Measurements from ENCODE around the gene CHN2. TPM values are rescaled to one million over a fixed set of nuclear protein-coding genes. Genes with fewer than 3 reads are reported as not detected.

CHN2 gene
- total and polyA plus RNA-seq, 10 donors: 4.2 to 52.0 (median 28.5) TPM

DNA sequence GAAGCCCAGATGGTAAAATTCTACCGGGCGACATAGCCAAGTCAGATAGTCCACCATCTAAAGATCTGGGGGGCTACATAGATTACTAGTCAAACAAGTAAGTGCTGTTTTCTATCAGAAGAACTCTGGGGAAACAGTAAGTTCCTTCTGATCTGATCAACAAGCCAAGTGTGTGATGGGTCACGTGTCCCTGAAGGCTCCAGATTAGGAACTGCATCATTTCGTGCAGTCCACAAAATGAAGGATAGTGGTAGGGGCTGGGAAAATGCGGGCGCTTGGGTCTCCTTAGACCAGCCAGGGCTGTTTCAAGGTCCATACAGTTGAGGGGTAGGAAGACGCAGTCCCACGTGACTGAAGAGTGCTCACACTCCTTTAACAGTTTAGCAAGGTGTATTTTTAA lies 1.8 kb upstream of the CHN2 start:
- Histone ChIP-seq H3K27me3 (replicated peaks in 1 of 7) (peaks cover 0 to 44% (median 9%) of the 10 kb centered on the region in 7 donors), H3K36me3 (no peaks in the 10 kb centered on the region), H3K4me3 (no peak overlapping the region), H3K4me1 (peaks cover 8 to 54% (median 32%) of the 10 kb centered on the region in 6 donors), H3K27ac (no peak overlapping the region), H3K9me3 (no peaks in the 10 kb centered on the region)
- no peak for DNase-seq
- 86 to 93% (median 92%) methylated on average over 8 of the region's 8 CpGs for WGBS, 5 donors
- intact Hi-C loops (cut with DNase I; ENCODE audit: low total_unique reads): no loop called here
- no peak for TF ChIP-seq POLR2AphosphoS5 (IDR thresholded peaks at IDR 0.05)
- TF ChIP-seq POLR2A (IDR thresholded peaks at IDR 0.05): no peak
- TF ChIP-seq, protein P1, sequence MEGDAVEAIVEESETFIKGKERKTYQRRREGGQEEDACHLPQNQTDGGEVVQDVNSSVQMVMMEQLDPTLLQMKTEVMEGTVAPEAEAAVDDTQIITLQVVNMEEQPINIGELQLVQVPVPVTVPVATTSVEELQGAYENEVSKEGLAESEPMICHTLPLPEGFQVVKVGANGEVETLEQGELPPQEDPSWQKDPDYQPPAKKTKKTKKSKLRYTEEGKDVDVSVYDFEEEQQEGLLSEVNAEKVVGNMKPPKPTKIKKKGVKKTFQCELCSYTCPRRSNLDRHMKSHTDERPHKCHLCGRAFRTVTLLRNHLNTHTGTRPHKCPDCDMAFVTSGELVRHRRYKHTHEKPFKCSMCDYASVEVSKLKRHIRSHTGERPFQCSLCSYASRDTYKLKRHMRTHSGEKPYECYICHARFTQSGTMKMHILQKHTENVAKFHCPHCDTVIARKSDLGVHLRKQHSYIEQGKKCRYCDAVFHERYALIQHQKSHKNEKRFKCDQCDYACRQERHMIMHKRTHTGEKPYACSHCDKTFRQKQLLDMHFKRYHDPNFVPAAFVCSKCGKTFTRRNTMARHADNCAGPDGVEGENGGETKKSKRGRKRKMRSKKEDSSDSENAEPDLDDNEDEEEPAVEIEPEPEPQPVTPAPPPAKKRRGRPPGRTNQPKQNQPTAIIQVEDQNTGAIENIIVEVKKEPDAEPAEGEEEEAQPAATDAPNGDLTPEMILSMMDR (IDR thresholded peaks at IDR 0.05 in 8 of 11, conservative IDR thresholded peaks at IDR 0.05 in 3 of 11): no peak

DNA sequence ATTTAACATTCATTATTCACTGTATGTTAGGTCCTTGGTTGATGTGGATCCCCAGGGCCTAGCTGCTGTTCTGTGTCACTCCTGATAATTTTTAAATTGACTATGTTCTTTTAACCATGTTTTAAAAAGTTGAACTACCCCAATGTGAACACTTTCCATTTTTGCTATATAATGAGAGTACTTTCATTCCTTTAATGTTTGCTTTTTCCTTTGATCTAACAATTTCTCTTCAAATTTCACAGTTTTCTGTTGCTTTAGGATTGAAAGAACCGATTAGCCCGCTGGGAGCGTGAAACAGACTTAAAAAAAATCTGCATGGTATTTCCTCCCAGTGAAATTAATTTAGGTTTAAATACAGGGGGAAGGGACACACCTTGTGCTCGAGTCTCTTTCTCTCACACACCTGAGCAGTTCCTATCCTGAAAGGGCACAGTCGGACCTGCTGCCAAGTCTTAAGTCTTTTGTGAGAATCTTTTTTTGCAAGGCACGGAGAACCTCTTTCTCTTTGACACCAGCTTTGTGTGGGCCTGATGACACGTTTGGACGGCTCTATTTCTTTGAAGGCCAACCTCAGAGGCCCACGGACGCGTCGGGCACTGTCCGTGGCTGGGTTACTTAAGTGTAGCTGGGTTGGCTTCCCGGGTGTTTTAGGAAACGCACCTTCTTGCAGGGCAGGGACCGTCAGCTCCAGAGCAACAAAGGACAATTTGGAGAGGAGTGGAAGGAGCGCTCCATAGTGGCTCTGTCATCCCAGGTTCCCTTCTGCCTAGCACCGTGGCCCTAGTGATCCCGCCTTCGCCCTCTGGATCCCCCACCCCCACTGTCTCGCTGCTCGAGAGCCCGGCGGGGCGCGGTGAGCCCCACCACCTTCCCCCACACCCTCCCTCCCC lies 1.0 kb upstream of the CHN2 start:
- 46 to 53% (median 50%) methylated on average over 26 of the region's 26 CpGs for WGBS, 5 donors
- DNase-seq: no peak
- Histone ChIP-seq H3K9me3 (no peaks in the 10 kb centered on the region), H3K36me3 (no peaks in the 10 kb centered on the region), H3K27ac (peak overlapping the region in 4 of 8 donors; percentile 75 to 84 (median 80)), H3K27me3 (replicated peaks in 1 of 7) (peaks cover 0 to 44% (median 9%) of the 10 kb centered on the region in 7 donors), H3K4me3 (peak overlapping the region in 7 of 8 donors; percentile 56 to 95 (median 77)), H3K4me1 (peaks cover 8 to 59% (median 32%) of the 10 kb centered on the region in 6 donors)
- TF ChIP-seq POLR2A (IDR thresholded peaks at IDR 0.05) (no peak), POLR2AphosphoS5 (IDR thresholded peaks at IDR 0.05) (no peak)
- TF ChIP-seq, protein P1 (IDR thresholded peaks at IDR 0.05 in 8 of 11, conservative IDR thresholded peaks at IDR 0.05 in 3 of 11): no peak
- intact Hi-C loops (cut with DNase I; ENCODE audit: low total_unique reads): no loop called here

DNA sequence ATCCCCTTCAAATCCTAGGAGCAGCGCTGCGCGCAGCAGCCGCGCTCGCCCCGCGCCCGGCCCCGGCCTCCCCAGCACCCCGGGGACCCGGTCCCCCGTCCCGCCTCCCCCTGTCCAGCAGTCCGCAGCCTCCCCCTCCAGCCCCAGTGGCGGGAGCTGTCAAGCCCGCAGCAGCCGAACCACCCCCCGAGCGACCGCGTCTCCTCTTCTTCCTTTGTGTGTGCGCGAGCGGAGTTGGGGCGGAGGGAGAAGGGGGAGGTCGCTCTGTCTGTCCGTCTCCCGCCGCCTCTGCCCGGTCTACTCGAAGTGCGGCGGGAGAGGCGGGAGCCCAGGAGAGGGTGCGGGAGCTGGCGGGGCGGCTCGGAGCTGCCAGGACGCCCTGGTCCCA lies 375 bp upstream of the CHN2 start:
- H3K4me1 ChIP-seq: peaks cover 8 to 59% (median 32%) of the 10 kb centered on the region in 6 donors
- peak overlapping the region in 7 of 8 donors; percentile 73 to 84 (median 75) for H3K27ac ChIP-seq
- no peak for TF ChIP-seq POLR2A (IDR thresholded peaks at IDR 0.05)
- TF ChIP-seq POLR2AphosphoS5 (IDR thresholded peaks at IDR 0.05): no peak
- TF ChIP-seq, protein P1 (IDR thresholded peaks at IDR 0.05 in 8 of 11, conservative IDR thresholded peaks at IDR 0.05 in 3 of 11): no peak
- intact Hi-C loops (cut with DNase I; ENCODE audit: low total_unique reads): no loop called here
- DNase-seq: peak; percentile 81
- H3K4me3 ChIP-seq: peak overlapping the region; percentile 56 to 95 (median 78)
- WGBS, 5 donors: 3 to 5% (median 4%) methylated on average over 22 to 40 of the region's 40 CpGs; no CpG with 5 or more reads in 1 of the 5 donors
- H3K9me3 ChIP-seq: no peaks in the 10 kb centered on the region
- peaks cover 0 to 42% (median 9%) of the 10 kb centered on the region in 7 donors for H3K27me3 ChIP-seq (replicated peaks in 1 of 7)
- H3K36me3 ChIP-seq: no peaks in the 10 kb centered on the region

DNA sequence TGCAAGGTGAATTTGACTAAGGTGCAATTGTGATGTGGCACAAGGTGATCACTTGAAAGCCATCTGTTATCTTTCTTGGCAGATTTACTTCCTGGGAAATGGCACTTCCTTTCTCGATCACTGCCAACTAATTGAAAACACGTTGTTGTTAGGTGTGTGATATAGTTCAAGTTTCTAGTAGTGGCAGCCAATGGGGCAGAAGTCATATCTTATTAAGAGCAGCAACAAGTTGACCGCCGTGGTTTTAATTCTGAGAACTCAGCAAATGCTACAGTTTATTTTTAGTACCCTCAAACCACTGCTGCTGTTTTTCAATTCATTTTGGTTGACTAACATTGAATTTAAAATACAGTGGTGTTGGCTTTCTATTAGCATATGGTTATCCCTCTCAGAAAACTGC lies 1.6 kb downstream of the CHN2 start:
- peaks cover 0 to 42% (median 9%) of the 10 kb centered on the region in 7 donors for H3K27me3 ChIP-seq (replicated peaks in 1 of 7)
- no peak for TF ChIP-seq POLR2AphosphoS5 (IDR thresholded peaks at IDR 0.05)
- H3K27ac ChIP-seq: peak overlapping the region in 4 of 8 donors; percentile 4 to 84 (median 55)
- no peaks in the 10 kb centered on the region for H3K9me3 ChIP-seq
- intact Hi-C loops (cut with DNase I; ENCODE audit: low total_unique reads): no loop called here
- no peak for DNase-seq
- no peaks in the 10 kb centered on the region for H3K36me3 ChIP-seq
- WGBS, 5 donors: 10 to 20% (median 13%) methylated on average over 4 of the region's 4 CpGs
- peak overlapping the region in 4 of 8 donors; percentile 77 to 95 (median 78) for H3K4me3 ChIP-seq
- H3K4me1 ChIP-seq: peaks cover 8 to 49% (median 26%) of the 10 kb centered on the region in 6 donors

All from spleen (tissue), 11 donors.